Natural killer cell (primary cell): ENCODE data around the gene SECISBP2L. TPM values are rescaled to one million over a fixed set of nuclear protein-coding genes. Genes with fewer than 3 reads are reported as not detected.

Experiments
- ATAC-seq, 3 donors: fragments of 150-1000 bp in 2 of 3; fragments of 200-7000 bp in 1 of 3; cut with Tn5 transposase; 1 replicate in 1 of 3; 2 replicates in 2 of 3; pipeline ENCODE4 v1.10.0; 2021; ENCODE audit warnings: mild to moderate bottlenecking in 2 of 3, moderate library complexity in 2 of 3
- DNase-seq, 2 donors: peaks; one replicate each; pipeline versions ENCODE4 v3.0.0 to v3.0.0-alpha.2; 2013 to 2021; ENCODE audit warnings: mixed read lengths in 1 of 2
- H3K27ac ChIP-seq: one replicate; pipeline ENCODE4 v1.5.1; 2013; ENCODE audit warnings: mild to moderate bottlenecking, low read length
- H3K27me3 ChIP-seq: one replicate; pipeline ENCODE4 v1.6.1; 2013; ENCODE audit warnings: low read length; ENCODE audit not compliant: control insufficient read depth, insufficient read depth
- H3K36me3 ChIP-seq: one replicate; pipeline ENCODE4 v1.6.1; 2013; ENCODE audit warnings: low read length; ENCODE audit not compliant: control insufficient read depth, insufficient read depth
- H3K4me1 ChIP-seq: one replicate; pipeline ENCODE4 v1.6.1; 2013; ENCODE audit warnings: low read length; ENCODE audit not compliant: control insufficient read depth, insufficient read depth
- H3K4me3 ChIP-seq: one replicate; pipeline ENCODE4 v1.5.1; 2013; ENCODE audit warnings: low read length
- H3K9me3 ChIP-seq: one replicate; pipeline ENCODE4 v1.6.1; 2013; ENCODE audit warnings: low read length; ENCODE audit not compliant: control insufficient read depth, insufficient read depth
- H3K27ac Mint-ChIP-seq, 2 donors: one replicate each; pipeline ENCODE4 v1.8.0; 2022; ENCODE audit warnings: mild to moderate bottlenecking in 2 of 2, mixed read lengths in 2 of 2, moderate library complexity in 1 of 2
- H3K27me3 Mint-ChIP-seq, 2 donors: one replicate each; pipeline ENCODE4 v1.8.0; 2022; ENCODE audit warnings: low read depth in 2 of 2, mixed read lengths in 2 of 2
- H3K36me3 Mint-ChIP-seq: one replicate; pipeline ENCODE4 v1.8.0; 2022; ENCODE audit warnings: mixed read lengths
- H3K4me1 Mint-ChIP-seq, 2 donors: one replicate each; pipeline ENCODE4 v1.8.0; 2022; ENCODE audit warnings: mixed read lengths in 2 of 2
- H3K4me3 Mint-ChIP-seq: one replicate; pipeline ENCODE4 v1.8.0; 2022; ENCODE audit warnings: mild to moderate bottlenecking, moderate library complexity, mixed read lengths
- H3K9me3 Mint-ChIP-seq, 2 donors: one replicate each; pipeline ENCODE4 v1.8.0; 2022; ENCODE audit warnings: mixed read lengths in 2 of 2
- CTCF ChIP-seq: fragments of 200-600 bp; IDR thresholded peaks from one replicate; pipeline ENCODE4 v1.8.0; 2022; ENCODE audit warnings: antibody characterized with exemption
- WGBS: methylation state at CpG from one replicate; pipeline ENCODE4 v1.1.7; 2013; ENCODE audit warnings: missing lambda C conversion rate; ENCODE audit not compliant: insufficient coverage; 5-methylcytosine and 5-hydroxymethylcytosine counted together
- intact Hi-C: fragments of 100-400 bp; cut with micrococcal nuclease; formaldehyde crosslinking; loops from one replicate; pipeline ENCODE4 v1.14.2; 2022
- total RNA-seq, 4 donors: library from RNA; stranded (reverse); fragments of 120-200 nt in 1 of 4; gene quantifications; one replicate each; pipeline versions ENCODE4 v1.2.3 to v1.2.4, GENCODE V29; 2013 to 2022

The SECISBP2L gene
- total RNA-seq, 3 donors from 2014 or later (not counting 1 experiment from before 2014, with no cell fraction given): 78.8 to 97.7 (median 93.7) TPM

DNA sequence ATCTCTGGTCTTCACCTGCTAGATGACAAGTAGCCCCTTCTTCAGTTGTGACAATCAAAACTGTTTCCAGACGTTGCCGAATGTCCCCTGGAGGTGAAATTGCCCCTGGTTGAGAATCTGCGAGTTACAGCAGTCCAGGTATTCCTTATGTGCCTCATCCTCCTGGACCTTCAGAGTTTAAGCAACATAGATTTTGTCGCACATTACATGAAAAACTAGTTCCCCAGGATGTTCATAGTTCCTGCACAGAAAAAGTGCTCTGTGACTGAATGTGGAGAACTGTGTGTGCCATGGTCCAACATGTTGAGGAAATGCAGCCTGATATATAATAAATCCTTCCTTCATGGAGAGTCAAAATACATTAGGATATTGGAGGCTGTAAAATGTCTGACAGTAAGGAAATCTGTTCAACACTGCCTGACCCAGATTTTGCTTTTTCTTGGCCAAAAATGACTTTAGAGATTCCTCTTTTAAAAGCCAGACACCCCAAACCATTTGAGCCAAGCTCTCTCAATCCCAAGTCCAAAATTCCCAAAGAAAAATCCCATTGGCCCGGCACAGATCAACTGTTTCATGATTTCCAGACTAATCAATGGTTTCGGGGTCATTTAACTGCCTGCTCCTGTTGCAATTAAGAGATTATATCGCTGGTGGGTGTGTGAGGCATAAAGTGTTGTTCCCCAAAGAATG, 62.1 kb downstream of the SECISBP2L start:
- no peaks in the 10 kb centered on the region for H3K9me3 Mint-ChIP-seq
- H3K27me3 ChIP-seq: peaks cover 4% of the 10 kb centered on the region
- H3K4me3 Mint-ChIP-seq: no peak overlapping the region
- ATAC-seq (no peak), DNase-seq (no peak)
- H3K4me1 ChIP-seq: no peaks in the 10 kb centered on the region
- H3K9me3 ChIP-seq: no peaks in the 10 kb centered on the region
- H3K27ac Mint-ChIP-seq: no peak overlapping the region
- no peaks in the 10 kb centered on the region for H3K36me3 Mint-ChIP-seq
- WGBS: 93% methylated on average over 5 of the region's 7 CpGs
- H3K27me3 Mint-ChIP-seq: peaks cover 14 to 25% of the 10 kb centered on the region in 2 donors
- no peak overlapping the region for H3K27ac ChIP-seq
- H3K4me3 ChIP-seq: no peak overlapping the region
- no peaks in the 10 kb centered on the region for H3K36me3 ChIP-seq
- no peak for TF ChIP-seq CTCF
- no peaks in the 10 kb centered on the region for H3K4me1 Mint-ChIP-seq
- intact Hi-C loops: no loop called here

DNA sequence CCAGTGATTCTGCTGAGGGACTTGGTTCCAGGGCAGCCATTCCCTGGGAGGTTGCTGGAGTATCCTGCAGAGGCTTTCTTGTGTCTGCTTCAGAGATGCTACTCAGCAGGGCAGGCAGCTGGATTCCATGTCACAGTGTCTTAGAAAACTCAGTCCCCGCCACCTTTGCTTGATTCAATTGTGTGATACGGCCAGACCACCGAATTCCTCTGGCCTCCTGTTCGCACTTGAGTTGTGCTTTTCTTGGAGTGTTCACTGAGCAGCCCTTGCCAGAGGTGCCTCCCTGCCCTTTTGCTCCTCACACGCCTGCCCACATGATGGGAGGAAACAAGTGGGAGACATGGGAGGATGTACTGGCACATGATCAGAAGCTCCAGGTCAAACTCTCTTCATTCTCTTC, 62.9 kb downstream of the SECISBP2L start:
- no peak overlapping the region for H3K27ac ChIP-seq
- DNase-seq: no peak
- Mint-ChIP-seq H3K9me3 (no peaks in the 10 kb centered on the region), H3K4me1 (no peaks in the 10 kb centered on the region), H3K27ac (no peak overlapping the region), H3K36me3 (no peaks in the 10 kb centered on the region), H3K27me3 (peaks cover 14 to 25% of the 10 kb centered on the region in 2 donors), H3K4me3 (no peak overlapping the region)
- H3K27me3 ChIP-seq: peaks cover 4% of the 10 kb centered on the region
- no peak for ATAC-seq
- H3K36me3 ChIP-seq: no peaks in the 10 kb centered on the region
- no peak overlapping the region for H3K4me3 ChIP-seq
- no peak for TF ChIP-seq CTCF
- H3K4me1 ChIP-seq: no peaks in the 10 kb centered on the region
- intact Hi-C loops: no loop called here
- H3K9me3 ChIP-seq: no peaks in the 10 kb centered on the region
- WGBS: 97% methylated on average over 5 of the region's 5 CpGs

DNA sequence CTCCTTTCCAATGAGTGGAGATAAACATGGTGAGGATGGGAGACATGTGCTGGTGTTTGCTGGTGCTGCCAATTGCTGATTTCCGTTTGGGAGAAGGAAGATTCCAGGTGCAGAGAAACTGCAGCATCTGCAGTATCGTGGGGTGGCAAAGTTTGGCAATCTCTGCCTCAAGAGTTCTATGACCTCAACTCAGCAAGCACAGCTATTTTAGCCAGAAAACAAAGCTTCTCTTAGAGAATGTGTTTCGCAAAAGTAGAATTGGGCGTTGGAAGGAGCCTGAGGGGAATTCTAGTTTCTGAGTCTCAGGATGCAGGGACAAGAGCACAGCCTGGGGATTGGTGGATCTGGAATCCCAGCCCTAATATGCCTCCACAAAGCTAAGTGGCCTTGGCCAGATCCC, 64.3 kb downstream of the SECISBP2L start:
- ATAC-seq (no peak), DNase-seq (no peak)
- Histone ChIP-seq H3K27ac (no peak overlapping the region), H3K4me3 (no peak overlapping the region), H3K9me3 (no peaks in the 10 kb centered on the region), H3K36me3 (no peaks in the 10 kb centered on the region), H3K27me3 (peaks cover 4% of the 10 kb centered on the region), H3K4me1 (no peaks in the 10 kb centered on the region)
- intact Hi-C loops: no loop called here
- Mint-ChIP-seq H3K27me3 (peaks cover 14 to 25% of the 10 kb centered on the region in 2 donors), H3K4me3 (no peak overlapping the region), H3K27ac (no peak overlapping the region), H3K36me3 (no peaks in the 10 kb centered on the region), H3K9me3 (no peaks in the 10 kb centered on the region), H3K4me1 (no peaks in the 10 kb centered on the region)
- no peak for TF ChIP-seq CTCF
- WGBS: 84% methylated on average over 4 of the region's 4 CpGs

DNA sequence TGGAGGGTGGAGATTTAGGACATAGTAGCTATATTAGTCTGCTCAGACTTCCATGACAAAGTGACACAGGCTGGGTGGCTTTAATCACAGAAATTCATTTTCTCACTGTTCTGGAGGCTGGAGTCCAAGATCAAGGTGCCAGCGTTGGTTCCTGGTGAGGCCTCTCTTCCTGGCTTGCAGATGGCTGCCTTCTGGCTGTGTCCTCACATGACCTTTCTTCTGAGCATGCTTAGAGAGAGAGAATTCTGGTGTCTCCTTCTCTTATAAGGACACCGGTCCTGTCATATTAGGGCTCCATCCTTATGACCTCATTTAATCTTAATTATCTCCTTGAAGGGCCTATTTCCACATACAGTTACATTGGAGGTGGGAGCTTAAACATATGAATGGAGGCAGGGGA, 67.6 kb downstream of the SECISBP2L start:
- no peak for DNase-seq

More for the DNA sequence above, 67.6 kb downstream of the SECISBP2L start:
- H3K4me1 Mint-ChIP-seq: peaks cover 6 to 8% of the 10 kb centered on the region in 2 donors
- H3K4me1 ChIP-seq: peaks cover 6% of the 10 kb centered on the region
- intact Hi-C loops: no loop called here
- peaks cover 17 to 25% of the 10 kb centered on the region in 2 donors for H3K27me3 Mint-ChIP-seq
- H3K4me3 Mint-ChIP-seq: no peak overlapping the region
- peaks cover 10% of the 10 kb centered on the region for H3K27me3 ChIP-seq
- H3K36me3 Mint-ChIP-seq: no peaks in the 10 kb centered on the region
- no peaks in the 10 kb centered on the region for H3K36me3 ChIP-seq
- no peaks in the 10 kb centered on the region for H3K9me3 ChIP-seq
- no peak overlapping the region for H3K4me3 ChIP-seq
- WGBS: 83% methylated on average over 2 of the region's 2 CpGs
- H3K27ac Mint-ChIP-seq: no peak overlapping the region
- H3K27ac ChIP-seq: no peak overlapping the region
- no peak for TF ChIP-seq CTCF
- ATAC-seq: no peak
- H3K9me3 Mint-ChIP-seq: no peaks in the 10 kb centered on the region
